Measurements from ENCODE around the gene BMP6.

The BMP6 gene

DNA sequence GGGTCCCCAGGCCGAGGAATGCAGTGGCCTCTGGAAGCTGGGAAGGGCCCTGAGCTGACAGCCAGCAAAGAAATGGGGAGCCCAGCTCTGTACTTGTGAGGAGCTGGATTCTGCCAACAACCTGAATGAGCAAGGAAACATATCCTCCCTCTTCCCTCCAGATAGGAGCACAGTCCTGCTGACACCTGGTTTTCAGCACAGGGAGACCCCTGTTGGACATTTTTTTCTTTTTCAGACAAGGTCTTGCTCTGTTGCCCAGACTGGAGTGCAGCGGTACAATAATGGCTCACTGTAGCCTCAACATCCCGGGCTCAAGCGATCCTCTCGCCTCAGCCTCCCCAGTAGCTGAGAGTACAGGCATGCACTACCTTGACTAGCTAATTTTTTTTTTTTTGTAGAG lies 21.5 kb downstream of the BMP6 start:
- no peak for DNase-seq (ENCODE audit: low read depth, low spot score)

- DNase-seq (ENCODE audit: low read depth, low spot score), result no peak
Measured at GRCh38 chr6:7747901-7748504, 22.1 kb downstream of the BMP6 start.

- DNase-seq (ENCODE audit: low read depth, low spot score), result no peak
Measured at GRCh38 chr6:7749478-7749877, 23.6 kb downstream of the BMP6 start.

GRCh38 chr6:7750197-7750596 lies 24.3 kb downstream of the BMP6 start:
- DNase-seq (ENCODE audit: low read depth, low spot score), result no peak

DNA sequence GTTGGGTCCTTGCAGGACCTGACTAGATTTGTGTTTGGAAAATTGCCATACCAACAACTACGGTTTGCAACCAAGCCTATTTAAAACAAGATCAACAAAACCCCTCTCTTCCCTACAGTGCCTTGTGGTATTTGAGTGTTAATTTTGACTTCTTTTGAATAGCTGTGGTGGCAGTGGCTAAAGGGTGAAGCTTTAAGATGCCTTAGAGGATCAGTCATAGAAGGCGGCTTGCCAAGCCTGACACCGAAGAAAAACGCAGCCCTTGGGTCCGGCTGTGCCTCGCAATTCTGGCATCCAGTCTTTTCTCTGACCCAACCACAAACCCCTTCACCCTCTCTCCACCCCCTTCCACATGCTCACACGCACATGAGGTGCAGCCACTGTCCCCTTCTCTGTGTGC lies 32.6 kb downstream of the BMP6 start:
- no peak for DNase-seq (ENCODE audit: low read depth, low spot score)

- DNase-seq (ENCODE audit: low read depth, low spot score), result no peak
Measured at GRCh38 chr6:7759320-7759719, 33.4 kb downstream of the BMP6 start.

- no peak for DNase-seq (ENCODE audit: low read depth, low spot score)
Measured at GRCh38 chr6:7761051-7761450, 35.2 kb downstream of the BMP6 start.

- no peak for DNase-seq (ENCODE audit: low read depth, low spot score)
Measured at GRCh38 chr6:7762760-7763159, 36.9 kb downstream of the BMP6 start.

DNA sequence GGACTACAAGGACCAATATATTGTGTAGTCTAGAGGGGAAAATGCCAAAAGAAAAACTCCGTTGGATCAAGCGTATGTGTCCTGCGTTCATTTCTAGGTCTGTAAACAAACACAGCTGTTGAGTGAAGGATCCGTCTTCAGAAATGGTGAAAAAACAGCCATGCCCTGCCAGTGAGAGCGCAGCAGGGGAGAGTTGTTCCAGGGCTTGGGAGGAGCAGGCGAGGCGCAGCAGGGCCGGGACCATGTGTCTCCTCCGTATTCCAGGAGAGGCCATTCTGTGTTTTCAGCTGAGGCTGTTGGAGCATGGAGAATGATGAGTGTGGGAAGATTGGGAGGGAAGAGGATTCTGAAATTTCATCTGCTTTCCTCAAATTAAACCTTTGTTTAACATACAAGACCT lies 38.0 kb downstream of the BMP6 start:
- DNase-seq (ENCODE audit: low read depth, low spot score), result no peak

DNA sequence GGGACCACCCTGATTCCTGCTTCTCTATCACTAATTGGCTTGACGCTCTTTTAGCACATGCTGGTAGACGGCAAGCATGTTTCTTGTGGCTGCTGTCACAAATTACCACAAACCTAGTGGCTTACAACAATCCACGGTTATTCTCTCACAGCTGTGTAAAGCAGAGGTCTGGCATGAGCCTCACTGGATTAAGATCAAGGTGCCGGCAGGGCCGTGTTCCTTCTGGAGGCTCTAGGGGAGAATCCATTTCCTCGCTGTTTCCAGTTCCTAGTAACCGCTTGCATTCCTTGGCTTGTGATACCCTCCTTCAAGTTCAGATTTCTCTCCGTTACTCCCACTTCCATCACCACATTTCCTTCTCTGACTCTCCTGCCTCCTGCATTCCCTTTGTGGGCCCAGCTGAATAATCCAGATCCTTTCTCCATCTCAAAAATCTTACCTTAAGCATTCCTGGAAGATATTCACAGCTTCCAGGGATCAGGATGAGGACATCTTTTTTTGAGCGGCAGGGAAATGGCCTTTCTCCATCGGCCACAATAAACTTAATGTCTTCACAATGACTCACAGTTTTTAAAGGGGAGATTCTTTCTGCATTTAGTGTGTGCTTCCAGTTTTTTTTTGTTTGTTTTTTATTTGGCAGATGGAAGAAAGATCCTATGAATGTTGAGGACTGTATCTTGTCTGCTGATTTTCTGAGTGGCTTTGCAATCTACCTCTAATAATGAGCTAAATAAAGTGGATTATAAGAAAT lies 39.9 kb downstream of the BMP6 start:
- DNase-seq (ENCODE audit: low read depth, low spot score), result no peak

- DNase-seq (ENCODE audit: low read depth, low spot score), result no peak
Measured at GRCh38 chr6:7769702-7770101, 43.8 kb downstream of the BMP6 start.

DNA sequence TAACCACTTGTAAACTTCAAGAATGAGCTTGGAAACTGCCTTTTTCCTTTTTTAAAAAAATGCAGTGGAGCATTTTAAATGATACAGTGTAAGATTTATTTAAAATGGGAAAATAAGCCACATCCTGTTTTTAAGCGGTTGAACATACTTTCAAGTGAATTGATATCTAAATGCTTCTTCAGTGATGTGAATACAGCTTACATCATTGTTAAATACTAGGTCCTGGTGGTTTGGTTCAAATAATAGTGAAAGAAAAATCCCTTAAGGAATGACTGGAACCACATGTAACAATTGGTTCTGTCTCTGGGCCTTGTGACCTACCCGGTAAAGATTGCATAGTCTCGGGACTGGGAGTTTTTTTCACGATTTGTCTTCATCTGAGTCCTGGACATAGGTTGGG lies 44.2 kb downstream of the BMP6 start:
- no peak for DNase-seq (ENCODE audit: low read depth, low spot score)

GRCh38 chr6:7770601-7771000 lies 44.7 kb downstream of the BMP6 start:
- no peak for DNase-seq (ENCODE audit: low read depth, low spot score)

- no peak for DNase-seq (ENCODE audit: low read depth, low spot score)
Measured at GRCh38 chr6:7773322-7773721, 47.4 kb downstream of the BMP6 start.

- DNase-seq (ENCODE audit: low read depth, low spot score), result no peak
Measured at GRCh38 chr6:7773914-7774313, 48.0 kb downstream of the BMP6 start.

DNA sequence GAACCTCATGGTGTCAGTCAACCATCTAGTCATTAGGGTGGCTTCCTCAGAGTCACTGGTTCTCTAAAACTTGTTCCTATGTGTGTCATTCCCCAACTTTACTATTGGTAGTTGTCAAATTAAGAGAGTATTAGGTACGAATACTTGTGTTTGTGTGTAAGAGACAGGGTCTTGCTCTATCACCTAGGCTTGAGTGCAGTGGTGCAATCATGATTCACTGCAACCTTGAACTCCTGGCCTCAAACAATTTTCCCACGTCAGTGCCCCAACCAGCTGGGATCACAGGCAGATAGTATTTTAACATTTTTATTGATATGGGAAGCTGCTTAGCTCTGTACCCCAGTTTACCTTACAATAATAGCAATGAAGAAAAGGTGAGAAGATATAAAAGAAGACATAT lies 50.6 kb downstream of the BMP6 start:
- DNase-seq (ENCODE audit: low read depth, low spot score), result no peak

DNA sequence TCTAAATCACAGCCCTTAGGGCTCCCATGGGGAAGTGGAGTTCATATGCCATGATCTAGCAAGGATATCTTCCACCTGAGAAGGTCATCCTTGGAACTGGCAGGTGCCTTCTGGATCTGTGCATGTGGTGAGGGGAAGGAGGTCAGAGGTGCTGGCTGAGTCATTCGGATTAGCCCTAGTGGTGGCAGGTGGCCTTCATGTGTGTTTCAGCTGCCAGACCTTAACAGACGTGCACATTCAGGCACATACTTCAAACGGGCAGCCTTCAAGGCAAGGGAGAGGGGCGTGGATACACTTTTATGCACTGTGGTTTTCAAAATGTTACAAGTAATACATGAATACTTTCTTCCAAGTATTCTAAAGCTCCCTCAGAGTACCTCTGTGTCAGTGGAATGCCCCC lies 51.2 kb downstream of the BMP6 start:
- no peak for DNase-seq (ENCODE audit: low read depth, low spot score)

- no peak for DNase-seq (ENCODE audit: low read depth, low spot score)
Measured at GRCh38 chr6:7781240-7781639, 55.3 kb downstream of the BMP6 start.

- DNase-seq (ENCODE audit: low read depth, low spot score), result no peak
Measured at GRCh38 chr6:7784248-7784647, 58.3 kb downstream of the BMP6 start.

DNA sequence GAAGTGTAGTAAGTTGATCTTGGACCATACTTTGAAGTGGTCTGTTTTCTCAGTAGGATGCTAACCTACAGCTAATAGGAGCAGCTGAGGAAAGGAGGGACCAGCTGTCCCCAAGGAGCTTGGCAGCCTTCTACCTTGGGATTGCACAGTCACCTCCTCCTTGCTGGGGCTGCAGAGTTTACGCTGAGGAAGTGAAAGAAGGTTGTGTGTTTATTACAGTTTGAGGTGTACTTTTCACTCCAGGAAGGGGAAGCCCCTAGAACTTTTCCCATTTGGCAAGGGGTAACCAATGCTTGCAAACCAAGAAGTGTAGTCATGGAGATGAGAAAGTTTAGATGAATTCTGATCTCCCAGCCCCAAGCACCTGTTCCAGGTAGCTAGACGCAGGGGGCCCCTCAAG lies 58.8 kb downstream of the BMP6 start:
- no peak for DNase-seq (ENCODE audit: low read depth, low spot score)

- DNase-seq (ENCODE audit: low read depth, low spot score), result no peak
Measured at GRCh38 chr6:7785243-7786035, 59.5 kb downstream of the BMP6 start.

DNA sequence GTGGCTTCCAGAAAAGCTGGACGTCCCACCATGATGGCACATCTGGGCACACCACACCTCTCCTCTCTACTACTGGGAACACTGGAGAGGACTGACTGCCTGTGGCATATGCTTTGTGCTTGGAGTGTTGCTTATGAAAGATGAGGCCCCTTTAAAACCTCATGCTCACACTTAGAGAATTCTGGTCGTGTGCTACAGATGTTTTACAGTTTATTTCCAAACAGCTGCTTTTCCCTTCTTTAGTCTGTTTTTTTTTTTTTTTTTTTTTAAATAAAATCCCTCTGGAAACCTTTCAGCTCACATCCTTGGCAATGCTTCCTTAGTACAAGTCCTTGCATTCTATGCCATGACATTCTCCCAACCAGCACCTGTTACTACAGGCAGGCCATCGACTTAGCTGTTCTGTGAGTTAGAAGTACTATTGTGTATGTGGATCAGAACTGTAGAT lies 60.3 kb downstream of the BMP6 start:
- DNase-seq (ENCODE audit: low read depth, low spot score), result no peak

GRCh38 chr6:7787137-7787608 lies 61.3 kb downstream of the BMP6 start:
- DNase-seq (ENCODE audit: low read depth, low spot score), result no peak

Data from activated naive CD8-positive, alpha-beta T cell treated with anti-CD3 and anti-CD28 coated beads, Interleukin-2, amount 50 U/mL, for 16 hours (primary cell).